SH-SY5Y (cell line): ENCODE data around the gene SFXN1.

ENCODE experiments used
- GATA2 ChIP-seq: IDR thresholded peaks from 2 replicates; pipeline ENCODE4 v1.6.1; 2011; ENCODE audit warnings: mild to moderate bottlenecking, low read depth, low read length
- GATA3 ChIP-seq: IDR thresholded peaks from 2 replicates; pipeline ENCODE4 v1.6.1; 2011; ENCODE audit warnings: low read depth, mild to moderate bottlenecking, low read length, moderate library complexity

DNA sequence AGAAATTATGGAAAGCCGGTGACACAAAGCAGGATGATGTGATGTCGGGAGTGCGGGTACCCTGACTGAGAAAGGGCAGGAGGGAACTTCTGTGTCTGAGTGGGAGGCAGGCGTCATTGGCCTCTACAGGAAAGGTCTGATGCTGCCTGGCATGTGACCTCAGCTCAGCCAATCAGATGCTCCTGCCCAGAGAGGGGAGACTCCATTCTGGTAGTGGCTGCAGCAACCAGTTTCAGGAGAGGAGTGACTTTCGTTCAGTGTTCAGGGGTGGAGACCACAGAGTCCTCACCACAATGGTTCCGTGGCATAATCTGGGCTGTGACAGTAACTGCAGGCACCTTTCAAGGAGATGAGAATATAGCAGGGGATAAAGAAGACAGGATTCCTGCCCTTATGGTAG, 6.7 kb upstream of the SFXN1 start:
- TF ChIP-seq GATA2, result no peak
- no peak for TF ChIP-seq GATA3
